ENCODE results near the gene TMEM165. TPM values are rescaled to one million over a fixed set of nuclear protein-coding genes. Genes with fewer than 3 reads are reported as not detected.

The TMEM165 gene
- total and polyA plus RNA-seq, 2 of the 4 experiments (the other 2 are of a cell fraction), result 49.6 to 83.0 TPM

GRCh38 chr4:55348466-55348865 is 47.3 kb upstream of the TMEM165 start:
- Histone ChIP-seq H2BK15ac (ENCODE audit: low read depth, low read length) (0 out of 3 replicates have a peak overlapping the region, but pooled peaks have one; percentile 31), H4K5ac (ENCODE audit: low read depth, low read length) (no peak overlapping the region), H2AK9ac (replicated peaks; ENCODE audit: low read depth, low read length, poor library complexity) (no peak overlapping the region), H2AK5ac (ENCODE audit: low read depth, low read length) (no peak overlapping the region), H3K36me3 (ENCODE audit: control insufficient read depth, insufficient read depth, low read length) (no peaks in the 10 kb centered on the region), H3K27ac (ENCODE audit: insufficient read depth, low read length) (no peak overlapping the region), H3K9ac (ENCODE audit: low read depth, low read length) (no peak overlapping the region), H2BK5ac (ENCODE audit: low read depth, low read length, poor library complexity, severe bottlenecking) (peak overlapping the region; percentile 67), H3K14ac (replicated peaks; ENCODE audit: low read depth, low read length) (no peak overlapping the region; the same call in 1 of the 2 replicates), H4K20me1 (ENCODE audit: insufficient read depth, low read length) (no peaks in the 10 kb centered on the region), H2AFZ (replicated peaks; ENCODE audit: low read length, poor library complexity) (no peak overlapping the region), H3K4me2 (ENCODE audit: low read depth, low read length) (peak overlapping the region; percentile 82; the same call in 1 of the 2 replicates), H3K4ac (ENCODE audit: low read depth, low read length) (no peak overlapping the region; the same call in 1 of the 2 replicates), H3K9me3 (ENCODE audit: control insufficient read depth, insufficient read depth, low read length) (no peaks in the 10 kb centered on the region), H3K18ac (ENCODE audit: low read depth, low read length) (no peak overlapping the region), H3K4me3 (ENCODE audit: insufficient read depth, low read depth, low read length) (no peak overlapping the region), H3K56ac (ENCODE audit: extremely low read depth, insufficient read depth, low read length) (no peak overlapping the region), H2BK20ac (ENCODE audit: low read depth, low read length) (peak overlapping the region; percentile 69; the same call in 1 of the 2 replicates), H3K27me3 (ENCODE audit: control insufficient read depth, insufficient read depth, low read length) (no peaks in the 10 kb centered on the region), H3K23ac (ENCODE audit: low read depth, low read length) (no peak overlapping the region), H3K79me1 (ENCODE audit: low read depth in 1 of 2, low read length in 2 of 2) (peaks cover 13 to 22% of the 10 kb centered on the region in 2 experiments; a peak in 3 of 4 replicates), H3K9me1 (ENCODE audit: insufficient read depth, low read length) (no peaks in the 10 kb centered on the region), H3K4me1 (ENCODE audit: control insufficient read depth, insufficient read depth, low read length) (peaks cover 14% of the 10 kb centered on the region), H2BK120ac (ENCODE audit: low read depth, low read length) (peak overlapping the region; percentile 46; the same call in 1 of the 2 replicates), H4K8ac (ENCODE audit: low read depth in 2 of 2, low read length in 2 of 2) (no peak overlapping the region), H4K91ac (ENCODE audit: insufficient read depth, low read depth, low read length) (no peak overlapping the region)
- dilution Hi-C loops (cut with HindIII; ENCODE audit: low sequenced_read_pairs, unreplicated experiment), result no loop called here
- ATAC-seq (ENCODE audit: low read depth), result peak; percentile 2; the same call in 1 of the 2 replicates
- POLR2A ChIA-PET (ENCODE audit: unreplicated experiment), result no interaction called here
- CTCF ChIA-PET, result interaction anchor here (1.4 kb wide), 1 partner anchor 45 kb away, joined by 3 read pairs; no protein-coding TSS in a partner anchor
- no TSS peak for BruUV-seq (replicated peaks)
- TF ChIP-seq RFX5 (IDR thresholded peaks at IDR 0.05; ENCODE audit: low read depth, low read length), result no peak
- TF ChIP-seq, protein P1, sequence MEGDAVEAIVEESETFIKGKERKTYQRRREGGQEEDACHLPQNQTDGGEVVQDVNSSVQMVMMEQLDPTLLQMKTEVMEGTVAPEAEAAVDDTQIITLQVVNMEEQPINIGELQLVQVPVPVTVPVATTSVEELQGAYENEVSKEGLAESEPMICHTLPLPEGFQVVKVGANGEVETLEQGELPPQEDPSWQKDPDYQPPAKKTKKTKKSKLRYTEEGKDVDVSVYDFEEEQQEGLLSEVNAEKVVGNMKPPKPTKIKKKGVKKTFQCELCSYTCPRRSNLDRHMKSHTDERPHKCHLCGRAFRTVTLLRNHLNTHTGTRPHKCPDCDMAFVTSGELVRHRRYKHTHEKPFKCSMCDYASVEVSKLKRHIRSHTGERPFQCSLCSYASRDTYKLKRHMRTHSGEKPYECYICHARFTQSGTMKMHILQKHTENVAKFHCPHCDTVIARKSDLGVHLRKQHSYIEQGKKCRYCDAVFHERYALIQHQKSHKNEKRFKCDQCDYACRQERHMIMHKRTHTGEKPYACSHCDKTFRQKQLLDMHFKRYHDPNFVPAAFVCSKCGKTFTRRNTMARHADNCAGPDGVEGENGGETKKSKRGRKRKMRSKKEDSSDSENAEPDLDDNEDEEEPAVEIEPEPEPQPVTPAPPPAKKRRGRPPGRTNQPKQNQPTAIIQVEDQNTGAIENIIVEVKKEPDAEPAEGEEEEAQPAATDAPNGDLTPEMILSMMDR (conservative IDR thresholded peaks at IDR 0.05; ENCODE audit: low read depth, low read length), result no peak
- no peak for TF ChIP-seq MAZ (IDR thresholded peaks at IDR 0.05; ENCODE audit: borderline replicate concordance, low read depth, low read length)
- intact Hi-C loops (cut with micrococcal nuclease), result loop anchor here (5.0 kb wide), 5 partner anchors 89 to 954 kb away; partner anchors contain the start of genes EXOC1 and NMU
- in situ Hi-C loops (cut with MboI; ENCODE audit: low sequenced_read_pairs), result loop anchor here (5.0 to 25.0 kb wide), 4 partner anchors 204 to 586 kb away; partner anchors contain the start of gene EXOC1
- no CpG with 5 or more reads among the region's 3 CpGs for WGBS, 2 experiments (ENCODE audit: extremely low coverage in 2 of 2, insufficient read length in 1 of 2)
- peak; percentile 82 for DNase-seq
